Measurements from ENCODE around the gene PTPRG.
"Not testable (repeated sequence)": the region's sequence is repeated elsewhere in the genome, so short reads cannot be mapped to it uniquely, and the experiment has no call there.

Gene PTPRG

DNA sequence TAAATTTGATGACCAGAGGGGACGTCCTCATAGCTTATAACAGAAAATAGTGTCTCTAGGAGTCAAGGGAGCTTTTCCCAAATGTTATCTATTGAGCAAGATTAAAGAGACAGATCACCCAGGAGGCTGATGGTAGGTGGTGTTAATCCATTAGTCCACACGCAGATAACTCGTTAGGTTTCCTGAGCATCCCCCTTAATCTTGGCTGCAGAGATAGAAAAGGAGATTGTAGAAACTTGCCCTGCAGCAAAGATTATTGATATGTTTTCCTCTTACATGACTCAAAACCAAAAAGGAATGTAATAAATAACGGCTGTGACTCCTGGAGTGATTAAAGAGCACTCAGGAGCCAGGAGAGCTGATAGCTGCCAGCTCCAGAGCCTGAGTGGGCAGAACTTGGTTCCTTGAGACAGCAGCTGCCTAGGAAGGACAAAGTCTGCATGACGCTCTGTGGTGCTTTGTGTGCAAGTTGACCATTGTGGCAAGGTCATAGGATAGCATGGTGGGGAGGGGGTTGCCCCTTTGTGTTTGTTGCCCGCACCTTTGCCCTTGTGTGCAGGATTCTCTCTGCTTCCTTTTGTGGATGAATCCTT is 234.8 kb downstream of the PTPRG start:
- DNase-seq (ENCODE audit: low read depth in 2 of 2) = no peak

DNA sequence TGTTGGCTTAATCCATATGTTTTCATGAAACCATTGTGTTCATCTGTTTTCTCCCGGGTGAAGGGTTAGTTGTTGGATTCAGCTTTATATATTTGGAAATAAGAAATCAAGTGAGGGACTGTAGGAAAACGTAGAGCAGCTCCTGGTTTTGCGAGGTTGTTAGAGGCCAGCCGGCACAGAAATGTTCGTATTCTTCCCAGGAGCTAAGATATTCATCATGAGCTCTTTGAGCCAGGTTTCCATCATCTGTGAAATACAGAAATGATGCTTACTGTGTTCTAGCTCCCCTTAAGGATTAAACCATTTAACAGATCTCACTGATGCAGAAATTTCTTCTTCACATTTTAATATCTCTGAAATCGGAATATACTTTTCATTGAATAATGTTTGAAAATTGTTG is 235.5 kb downstream of the PTPRG start:
- DNase-seq (ENCODE audit: low read depth in 2 of 2) = no peak

DNA sequence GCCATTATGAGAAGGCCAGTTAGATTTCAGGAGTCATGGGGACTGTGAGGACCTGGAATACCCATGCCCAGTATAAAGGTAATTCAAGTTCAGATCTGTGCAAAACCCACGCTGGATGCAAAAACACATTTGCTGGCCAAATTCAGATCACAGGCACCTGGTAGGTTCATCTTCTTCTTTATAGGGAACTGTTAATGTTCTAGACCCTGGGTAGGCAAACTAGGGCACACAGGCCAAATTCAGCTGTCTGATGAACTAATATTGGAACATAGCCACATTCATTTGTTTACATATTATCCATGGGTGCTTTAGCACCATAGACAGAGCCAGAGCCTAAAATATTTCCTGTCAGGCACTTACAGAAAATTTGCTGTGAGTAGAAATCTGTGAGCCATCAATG is 241.4 kb downstream of the PTPRG start:
- DNase-seq (ENCODE audit: low read depth in 2 of 2) = no peak

DNA sequence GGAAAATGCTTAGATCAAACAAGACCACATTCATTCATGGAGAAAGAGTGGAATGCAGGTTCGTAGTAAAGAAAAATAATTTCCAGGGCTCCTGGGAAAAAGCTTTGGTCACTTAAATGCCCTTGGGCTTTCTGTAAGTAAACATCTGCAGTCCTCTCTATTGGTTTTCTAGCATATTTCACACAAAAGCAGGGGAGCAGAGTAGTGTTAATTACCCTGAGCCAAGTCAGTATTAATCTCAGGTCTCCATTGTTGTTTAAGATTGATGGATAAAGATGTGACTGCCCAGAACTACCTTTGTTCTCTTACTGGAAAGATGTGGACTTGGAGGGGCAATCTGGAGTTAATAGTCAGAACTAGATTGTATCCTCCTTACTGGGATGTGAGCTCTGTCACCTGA is 242.6 kb downstream of the PTPRG start:
- DNase-seq (ENCODE audit: low read depth in 2 of 2) = no peak

DNA sequence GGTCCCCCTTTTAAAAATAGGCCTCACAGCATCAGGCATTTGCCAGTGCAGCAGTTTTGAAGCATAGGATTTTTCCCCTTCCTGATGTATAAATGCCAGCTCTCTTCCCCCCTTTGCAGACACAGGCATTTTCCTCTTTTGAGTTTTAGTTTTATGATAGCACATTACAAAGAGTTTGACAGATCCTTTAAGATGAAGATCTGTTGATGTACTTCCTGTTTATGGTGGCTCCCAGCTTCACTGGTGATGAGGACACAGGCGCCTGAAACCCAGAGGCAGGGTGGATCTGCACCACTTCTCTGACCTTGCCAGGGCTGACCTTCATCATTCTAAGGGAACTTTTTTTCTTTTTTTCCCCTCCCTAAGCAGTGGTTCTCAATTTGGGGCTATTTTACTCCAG is 243.4 kb downstream of the PTPRG start:
- no peak for DNase-seq (ENCODE audit: low read depth in 2 of 2)

DNA sequence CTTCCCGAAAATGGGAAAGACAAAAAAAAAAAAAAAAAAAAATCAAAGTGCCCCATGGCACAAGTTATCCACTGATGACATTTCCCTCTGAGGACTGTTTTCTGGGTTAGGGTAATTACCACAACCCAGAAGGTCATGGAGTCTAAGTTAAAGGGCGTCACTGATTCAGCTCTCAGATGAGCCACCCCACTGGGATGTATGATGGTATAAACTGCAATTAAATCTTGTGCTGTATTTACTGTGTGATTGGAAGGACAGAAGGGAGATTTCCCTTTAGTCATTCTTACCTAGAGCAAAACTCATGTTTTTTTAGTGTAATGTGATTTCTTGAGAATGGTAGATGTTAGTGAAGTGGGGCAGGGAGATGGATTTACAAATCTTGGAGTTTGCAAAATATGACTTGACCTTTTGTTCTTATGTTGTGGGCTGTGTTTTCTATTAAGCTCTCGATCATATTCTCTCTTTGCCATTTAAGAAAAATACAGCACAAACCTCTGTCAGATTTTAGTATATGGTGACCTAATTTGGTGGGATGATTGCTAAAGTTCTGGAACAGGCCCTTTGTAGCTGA is 244.2 kb downstream of the PTPRG start:
- no peak for DNase-seq (ENCODE audit: low read depth in 2 of 2)

DNA sequence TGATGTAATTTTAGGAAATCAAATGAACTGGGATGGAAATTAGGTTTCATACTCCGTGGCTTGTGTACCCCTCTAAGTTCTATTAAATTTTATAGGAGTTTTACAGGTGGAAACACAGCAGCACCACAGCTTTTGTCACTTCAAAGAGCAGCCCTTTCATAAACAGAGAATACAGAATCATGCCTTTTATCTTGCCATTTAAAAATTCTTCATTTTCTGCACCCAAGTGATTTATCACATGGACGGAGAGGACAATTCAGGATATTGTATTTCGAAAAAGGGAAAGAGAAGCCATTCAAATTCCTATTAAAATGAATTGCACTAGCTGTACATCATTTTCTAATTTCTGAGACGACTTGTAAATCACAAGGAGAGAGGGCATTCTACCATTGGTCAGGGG is 245.4 kb downstream of the PTPRG start:
- no peak for DNase-seq (ENCODE audit: low read depth in 2 of 2)

DNA sequence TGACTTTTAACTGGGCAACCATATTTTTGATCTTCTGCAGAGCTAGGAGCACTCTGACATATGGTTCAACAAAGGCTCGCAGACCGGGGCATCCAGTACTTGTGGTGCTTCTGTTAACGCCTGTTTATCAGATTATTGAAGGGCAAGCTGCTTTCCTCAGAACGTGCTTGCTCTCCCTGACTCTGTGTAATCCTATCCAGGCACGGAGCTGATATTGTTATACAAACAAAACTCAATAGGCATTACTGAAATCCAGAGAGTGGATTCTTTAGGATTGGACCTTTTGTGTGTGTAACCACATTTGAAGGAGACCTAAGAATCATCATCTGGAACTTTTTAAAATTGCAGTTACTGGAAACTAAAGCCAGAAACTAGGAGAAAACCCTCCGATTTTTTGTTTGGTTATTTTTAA is 246.5 kb downstream of the PTPRG start:
- DNase-seq (ENCODE audit: low read depth in 2 of 2) = no peak

DNA sequence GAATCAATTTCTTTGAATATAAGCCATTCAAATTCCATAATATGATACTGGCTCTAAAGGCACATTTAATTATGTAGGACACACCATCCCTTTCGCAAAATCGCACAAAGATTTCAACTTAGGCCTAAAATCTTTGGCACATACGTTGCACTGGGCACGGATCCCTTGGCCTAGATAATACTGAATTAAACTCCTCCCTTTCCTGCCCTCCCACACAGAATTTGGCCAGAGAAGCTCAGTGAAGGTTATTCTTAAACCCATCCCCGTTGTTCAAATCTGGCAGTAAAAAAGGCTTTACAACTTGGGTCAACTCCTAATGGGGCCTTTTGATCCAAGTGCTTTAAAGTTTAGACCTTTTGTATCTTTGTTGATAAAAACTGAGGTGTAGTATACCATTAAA is 247.2 kb downstream of the PTPRG start:
- no peak for DNase-seq (ENCODE audit: low read depth in 2 of 2)

DNA sequence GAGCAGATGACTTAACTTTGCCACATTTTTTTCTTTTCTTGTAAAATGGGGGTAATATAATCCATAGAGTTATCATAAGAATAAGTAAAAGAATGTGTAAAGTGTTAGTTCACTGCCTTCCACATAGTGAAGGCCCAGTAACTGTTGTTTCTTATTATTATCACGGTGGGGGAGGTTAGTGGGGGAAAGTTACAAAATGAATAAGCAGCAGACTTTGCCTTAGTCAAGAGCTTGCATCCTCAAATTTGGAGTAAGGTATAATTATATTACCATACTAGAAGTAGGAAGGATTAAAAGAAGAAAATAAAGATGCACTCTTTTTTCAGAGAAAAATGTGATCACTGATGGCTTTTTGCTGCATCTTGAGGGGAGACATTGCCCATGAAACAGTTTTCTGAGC is 247.6 kb downstream of the PTPRG start:
- no peak for DNase-seq (ENCODE audit: low read depth in 2 of 2)

DNA sequence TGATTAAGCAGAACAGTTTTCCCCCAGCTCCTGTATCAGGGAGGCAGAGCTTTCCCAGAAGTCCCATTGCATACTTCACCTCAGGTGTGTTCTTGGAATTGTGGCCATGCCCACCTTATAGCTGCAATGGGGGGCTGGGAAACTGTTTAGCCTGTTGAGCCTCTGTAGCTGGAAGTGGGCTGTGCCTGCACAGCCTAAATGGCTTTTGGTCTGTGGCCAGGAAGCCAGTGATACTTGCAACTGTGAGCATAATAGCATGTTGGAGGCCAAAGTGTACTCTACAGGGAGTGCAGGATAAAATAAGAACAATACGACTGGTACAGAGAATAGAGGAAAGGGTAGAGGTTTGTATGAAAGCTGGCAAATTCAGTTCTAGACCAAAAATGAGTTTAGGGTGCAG is 248.5 kb downstream of the PTPRG start:
- DNase-seq (ENCODE audit: low read depth in 2 of 2) = no peak

DNA sequence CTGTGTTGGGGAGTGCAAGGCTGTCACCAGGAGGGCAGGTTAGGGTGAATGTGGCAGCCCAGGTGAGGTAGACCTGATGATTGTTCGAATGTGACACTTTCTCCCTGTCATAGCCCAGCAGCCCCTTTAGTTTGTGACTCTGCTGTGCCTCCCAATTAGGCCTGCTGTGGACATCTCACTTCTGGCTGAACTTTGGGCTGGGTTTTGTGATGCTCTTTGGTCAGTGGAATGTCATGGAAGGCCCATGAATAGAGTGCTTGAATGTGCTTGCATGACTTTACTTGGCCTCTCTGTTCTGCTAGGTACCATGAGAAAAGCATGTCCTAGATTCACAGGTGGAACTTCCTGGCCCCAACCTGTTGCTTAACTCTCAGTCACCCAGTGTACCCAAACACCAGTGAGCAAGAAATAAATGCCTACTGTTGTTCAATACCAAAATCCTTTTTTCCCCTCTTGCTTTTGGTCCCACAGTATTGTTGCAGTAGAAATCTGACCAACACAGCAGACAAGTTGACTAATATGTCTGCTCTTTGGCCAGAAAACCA is 249.7 kb downstream of the PTPRG start:
- no peak for DNase-seq (ENCODE audit: low read depth in 2 of 2)

DNA sequence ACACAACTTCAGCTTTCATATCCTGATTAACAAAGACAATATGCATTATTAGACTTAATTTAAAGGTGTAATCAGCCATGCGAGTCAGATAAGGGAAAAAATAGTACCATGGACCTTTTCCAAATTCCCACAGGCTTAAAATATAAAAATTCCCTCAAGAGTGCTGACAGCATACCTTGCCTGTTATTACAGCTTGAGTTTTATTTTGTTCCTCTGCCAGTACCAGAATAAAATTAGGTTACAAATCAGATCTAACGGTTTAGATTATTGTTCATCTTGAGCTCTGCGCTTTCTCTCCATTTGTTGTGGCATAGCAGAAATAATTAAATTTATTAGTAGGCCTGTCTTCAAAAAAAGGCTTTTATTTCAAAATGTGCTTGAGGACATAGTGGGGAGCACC is 250.3 kb downstream of the PTPRG start:
- DNase-seq (ENCODE audit: low read depth in 2 of 2) = no peak

GRCh38 chr3:61812085-61812484 is 250.7 kb downstream of the PTPRG start:
- no peak for DNase-seq (ENCODE audit: low read depth in 2 of 2)

GRCh38 chr3:61812517-61812916 is 251.1 kb downstream of the PTPRG start:
- no peak for DNase-seq (ENCODE audit: low read depth in 2 of 2)

- DNase-seq (ENCODE audit: low read depth in 2 of 2) = no peak
Observed at GRCh38 chr3:61813636-61814035, 252.3 kb downstream of the PTPRG start.

- no peak for DNase-seq (ENCODE audit: low read depth in 2 of 2)
Observed at GRCh38 chr3:61814674-61815073, 253.3 kb downstream of the PTPRG start.

- DNase-seq (ENCODE audit: low read depth in 2 of 2) = not testable (repeated sequence)
Observed at GRCh38 chr3:61816304-61816703, 254.9 kb downstream of the PTPRG start.

- DNase-seq (ENCODE audit: low read depth in 2 of 2) = no peak
Observed at GRCh38 chr3:61819861-61820260, 258.5 kb downstream of the PTPRG start.

DNA sequence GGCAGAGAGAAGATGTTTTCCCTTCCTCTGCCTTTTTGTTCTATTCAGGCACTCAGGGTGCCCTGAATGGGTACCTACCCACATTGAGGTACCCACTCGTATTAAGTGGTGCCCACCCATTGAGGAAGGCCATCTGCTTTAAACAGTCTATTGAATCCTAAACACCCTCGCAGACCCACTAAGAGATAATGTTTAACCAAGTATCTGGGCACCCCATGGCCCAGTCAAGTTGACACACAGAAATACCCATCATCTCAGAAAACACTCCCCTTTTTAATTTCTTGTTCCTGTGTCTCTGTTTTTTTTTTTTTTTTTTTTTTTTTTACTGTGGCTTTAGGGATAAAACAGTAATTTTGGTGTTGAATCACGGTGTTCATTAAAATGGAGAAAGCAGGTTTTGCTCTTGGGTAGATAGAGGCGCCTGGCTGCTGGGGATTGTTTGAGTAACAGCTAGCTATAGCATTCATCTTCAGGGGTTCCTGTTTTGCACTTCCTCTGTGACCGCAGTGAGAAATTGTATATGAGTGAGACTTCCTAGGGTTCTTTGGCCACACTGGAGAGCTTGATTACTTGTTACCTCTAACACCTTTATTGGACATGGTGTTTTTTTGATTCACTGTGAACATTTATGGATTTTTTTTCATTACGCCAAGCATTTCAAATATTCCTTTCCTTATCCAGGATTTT is 259.1 kb downstream of the PTPRG start:
- no peak for DNase-seq (ENCODE audit: low read depth in 2 of 2)

DNA sequence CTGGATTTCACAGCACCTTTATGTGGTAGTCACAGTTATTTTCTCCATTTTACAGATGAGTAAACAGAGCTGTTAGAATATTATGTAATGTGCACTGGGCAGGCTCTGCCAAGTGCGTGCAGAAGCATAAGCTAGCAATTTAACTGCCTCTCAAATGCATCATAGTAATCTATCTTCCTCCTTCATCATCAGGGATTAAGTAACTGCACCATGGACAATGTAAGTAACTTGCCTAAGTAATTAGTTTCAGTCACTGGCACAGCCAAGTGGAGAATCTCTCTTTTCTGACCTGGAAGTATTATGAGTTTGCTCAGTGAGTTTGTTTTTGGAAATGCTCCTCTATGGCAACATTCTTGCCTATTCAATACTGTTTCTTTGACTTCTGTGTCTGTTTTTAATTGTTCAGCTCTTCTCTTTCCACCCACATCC is 260.5 kb downstream of the PTPRG start:
- DNase-seq (ENCODE audit: low read depth in 2 of 2) = no peak

DNA sequence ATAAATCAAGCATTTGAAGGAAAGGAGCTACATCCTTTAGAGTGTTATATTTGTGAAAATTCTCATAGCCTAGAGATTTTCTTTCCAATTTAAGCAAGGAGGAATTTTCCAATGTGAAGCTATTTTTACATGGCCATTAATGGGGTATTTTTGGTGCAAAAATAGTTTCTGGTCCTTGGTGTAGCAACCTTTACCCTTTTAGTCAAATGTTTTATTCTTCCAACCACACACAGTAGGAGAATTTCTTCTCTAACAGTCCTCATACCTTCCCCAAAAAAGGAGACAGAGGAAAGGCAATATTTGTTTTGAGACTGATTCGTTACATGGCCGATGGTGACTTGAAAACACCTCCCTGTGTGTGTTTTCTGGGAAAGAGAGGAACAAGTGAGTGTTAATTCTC is 261.2 kb downstream of the PTPRG start:
- no peak for DNase-seq (ENCODE audit: low read depth in 2 of 2)

DNA sequence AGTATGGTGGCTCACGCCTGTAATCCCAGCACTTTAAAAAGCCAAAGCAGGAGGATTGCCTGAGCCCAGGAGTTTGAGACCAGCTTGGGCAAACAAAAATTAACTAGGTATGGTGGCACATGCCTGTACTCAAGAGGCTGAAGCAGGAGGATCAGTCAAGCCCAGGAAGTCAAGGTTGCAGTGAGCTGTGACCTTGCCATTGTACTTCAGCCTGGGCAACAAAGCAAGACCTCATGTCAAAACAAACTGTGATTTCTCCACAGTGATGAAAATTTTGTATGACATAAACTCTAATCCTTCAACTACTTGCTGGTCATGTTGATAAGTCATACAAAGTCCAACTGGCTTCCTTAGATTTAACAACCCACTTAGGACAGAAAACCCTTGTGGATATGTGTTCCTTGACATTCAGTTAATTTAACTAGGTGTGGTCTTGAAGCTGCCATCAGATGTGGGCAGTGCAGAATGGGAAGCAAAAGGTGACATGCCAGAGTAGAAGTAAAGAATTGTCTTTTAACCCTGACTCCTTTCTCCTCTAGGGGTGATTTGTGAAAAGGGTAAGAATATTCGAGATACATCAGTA is 263.3 kb downstream of the PTPRG start:
- no peak for DNase-seq (ENCODE audit: low read depth in 2 of 2)
